Peyer's patch (tissue), 4 donors: ENCODE data around the gene LPIN1.

Experiments used
- CTCF ChIP-seq, 6 experiments: fragments of 450-650 bp in 4 of 6; fragments of 200-600 bp in 2 of 6; sonication (generic) in 1 of 6; IDR thresholded peaks; one replicate each; pipeline ENCODE4 v1.5.1; 2017 to 2019; ENCODE audit warnings: antibody characterized with exemption in 6 of 6, mild to moderate bottlenecking in 3 of 6, moderate library complexity in 1 of 6
- POLR2A ChIP-seq, 2 donors: fragments of 450-650 bp; IDR thresholded peaks; one replicate each; pipeline ENCODE4 v1.5.1; 2017; ENCODE audit warnings: antibody characterized with exemption in 2 of 2, mild to moderate bottlenecking in 2 of 2, moderate library complexity in 2 of 2

DNA sequence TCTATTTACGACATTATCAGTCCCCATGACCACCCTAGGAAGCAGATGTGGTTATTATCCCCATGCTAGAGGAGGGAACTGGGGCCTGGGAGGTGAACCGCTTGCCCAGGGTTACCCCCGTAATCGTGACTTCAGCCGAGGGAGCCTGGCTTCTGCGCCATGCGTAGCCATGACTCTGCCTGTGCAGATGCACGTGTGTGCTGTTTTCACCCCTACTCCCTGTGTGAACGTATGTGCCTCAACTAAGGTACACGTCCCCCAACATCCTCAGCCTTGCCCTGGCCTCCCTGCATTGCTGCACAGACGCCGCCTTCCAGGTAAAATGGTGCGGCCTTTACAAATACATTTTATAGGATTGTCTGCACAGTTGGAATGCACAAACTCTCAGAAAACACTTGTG, 40.2 kb downstream of the LPIN1 start:
- TF ChIP-seq CTCF (IDR thresholded peaks at IDR 0.05) (no peak), POLR2A (IDR thresholded peaks at IDR 0.05) (no peak)
